ENCODE results near the gene TRMT112.

Gene TRMT112

DNA sequence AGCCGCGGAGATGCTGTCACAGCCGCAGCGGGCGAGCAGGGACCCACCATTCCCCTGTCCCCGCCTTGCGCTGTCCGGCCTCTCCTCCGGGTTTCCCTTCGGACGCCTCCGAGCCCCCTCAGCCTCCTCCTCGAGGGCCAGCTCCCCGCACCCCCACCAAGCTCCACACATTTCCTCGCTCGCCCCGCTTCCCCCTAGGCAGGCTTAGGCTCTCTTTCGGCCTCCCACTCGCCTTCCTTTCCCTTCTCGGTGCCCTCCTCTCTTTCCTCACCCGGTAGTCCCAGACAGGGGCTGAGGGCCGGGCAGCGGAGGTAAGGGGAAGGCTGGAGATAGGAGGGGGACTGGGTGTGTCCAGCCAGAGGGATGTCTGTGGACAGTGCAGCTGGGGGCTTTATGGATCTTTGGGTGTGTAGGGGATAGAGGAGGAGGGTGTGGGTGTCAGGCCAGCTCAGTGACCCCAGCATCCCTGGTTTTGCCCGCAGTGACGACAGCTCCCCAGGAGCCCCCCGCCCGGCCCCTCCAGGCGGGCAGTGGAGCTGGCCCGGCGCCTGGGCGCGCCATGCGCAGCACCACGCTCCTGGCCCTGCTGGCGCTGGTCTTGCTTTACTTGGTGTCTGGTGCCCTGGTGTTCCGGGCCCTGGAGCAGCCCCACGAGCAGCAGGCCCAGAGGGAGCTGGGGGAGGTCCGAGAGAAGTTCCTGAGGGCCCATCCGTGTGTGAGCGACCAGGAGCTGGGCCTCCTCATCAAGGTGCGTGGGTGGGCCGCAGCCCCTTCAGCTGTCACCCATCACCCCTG, 24.7 kb downstream of the TRMT112 start:
- Histone ChIP-seq H3K27me3 (ENCODE audit: control insufficient read depth, insufficient read depth, low read length) (no peaks in the 10 kb centered on the region), H3K4me3 (ENCODE audit: low read depth, low read length) (no peak overlapping the region)

DNA sequence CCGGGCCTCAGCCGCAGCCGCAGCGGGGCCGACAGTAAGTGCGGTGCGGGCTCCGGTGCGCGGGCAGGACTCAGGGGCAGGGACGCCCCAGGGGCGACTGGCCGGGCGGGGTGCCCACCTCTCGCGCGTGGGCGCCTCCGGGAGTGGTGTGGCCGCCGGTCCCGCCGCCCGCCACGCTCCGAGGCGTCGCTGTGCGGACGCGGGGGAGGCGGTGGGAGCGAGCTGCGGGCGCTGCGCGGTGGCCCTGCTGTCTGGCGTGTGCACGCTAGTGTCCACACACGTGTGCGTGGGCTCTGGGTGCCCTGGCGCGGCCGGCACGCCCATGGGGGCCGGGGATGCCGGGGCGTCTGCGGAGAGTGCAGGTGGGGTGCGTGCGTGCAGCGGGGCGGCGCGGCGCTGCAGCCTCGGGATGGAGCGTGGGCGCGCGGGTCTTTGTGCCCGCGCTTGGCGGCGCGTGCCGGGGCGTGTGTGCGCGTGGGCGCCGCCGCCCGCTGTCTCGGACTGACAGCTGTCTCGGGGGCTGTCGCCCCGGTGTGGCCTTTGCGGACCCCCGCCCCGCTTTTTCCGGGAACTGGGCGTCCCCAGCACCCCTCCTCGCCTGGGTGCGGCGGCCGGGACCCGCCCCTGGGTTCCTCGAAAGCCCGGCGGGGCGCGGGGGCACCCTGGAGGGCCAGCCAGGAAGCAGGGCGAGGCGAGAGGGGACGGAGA, 25.5 kb downstream of the TRMT112 start:
- H3K27me3 ChIP-seq (ENCODE audit: control insufficient read depth, insufficient read depth, low read length): no peaks in the 10 kb centered on the region
- no peak overlapping the region for H3K9ac ChIP-seq
- no peaks in the 10 kb centered on the region for H3K36me3 ChIP-seq (ENCODE audit: control insufficient read depth, insufficient read depth, low read length)
- H3K79me2 ChIP-seq: no peaks in the 10 kb centered on the region
- H3K9me3 ChIP-seq (ENCODE audit: control insufficient read depth, low read length): no peaks in the 10 kb centered on the region
- no peaks in the 10 kb centered on the region for H3K4me1 ChIP-seq
- H3K4me3 ChIP-seq (ENCODE audit: low read depth, low read length): no peak overlapping the region
- no peak overlapping the region for H3K4me2 ChIP-seq (ENCODE audit: low read length)
- no peak overlapping the region for H2AFZ ChIP-seq
- no peak overlapping the region for H3K27ac ChIP-seq
- TF ChIP-seq, protein P1, sequence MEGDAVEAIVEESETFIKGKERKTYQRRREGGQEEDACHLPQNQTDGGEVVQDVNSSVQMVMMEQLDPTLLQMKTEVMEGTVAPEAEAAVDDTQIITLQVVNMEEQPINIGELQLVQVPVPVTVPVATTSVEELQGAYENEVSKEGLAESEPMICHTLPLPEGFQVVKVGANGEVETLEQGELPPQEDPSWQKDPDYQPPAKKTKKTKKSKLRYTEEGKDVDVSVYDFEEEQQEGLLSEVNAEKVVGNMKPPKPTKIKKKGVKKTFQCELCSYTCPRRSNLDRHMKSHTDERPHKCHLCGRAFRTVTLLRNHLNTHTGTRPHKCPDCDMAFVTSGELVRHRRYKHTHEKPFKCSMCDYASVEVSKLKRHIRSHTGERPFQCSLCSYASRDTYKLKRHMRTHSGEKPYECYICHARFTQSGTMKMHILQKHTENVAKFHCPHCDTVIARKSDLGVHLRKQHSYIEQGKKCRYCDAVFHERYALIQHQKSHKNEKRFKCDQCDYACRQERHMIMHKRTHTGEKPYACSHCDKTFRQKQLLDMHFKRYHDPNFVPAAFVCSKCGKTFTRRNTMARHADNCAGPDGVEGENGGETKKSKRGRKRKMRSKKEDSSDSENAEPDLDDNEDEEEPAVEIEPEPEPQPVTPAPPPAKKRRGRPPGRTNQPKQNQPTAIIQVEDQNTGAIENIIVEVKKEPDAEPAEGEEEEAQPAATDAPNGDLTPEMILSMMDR (IDR thresholded peaks at IDR 0.05): no peak

More for the DNA sequence above, 24.7 kb downstream of the TRMT112 start:
- no peaks in the 10 kb centered on the region for H3K79me2 ChIP-seq
- H3K27ac ChIP-seq: no peak overlapping the region
- H3K4me1 ChIP-seq: no peaks in the 10 kb centered on the region
- H2AFZ ChIP-seq: no peak overlapping the region
- no peak overlapping the region for H3K4me2 ChIP-seq (ENCODE audit: low read length)
- no peaks in the 10 kb centered on the region for H3K36me3 ChIP-seq (ENCODE audit: control insufficient read depth, insufficient read depth, low read length)
- no peaks in the 10 kb centered on the region for H3K9me3 ChIP-seq (ENCODE audit: control insufficient read depth, low read length)
- TF ChIP-seq, protein P1 (IDR thresholded peaks at IDR 0.05): no peak
- H3K9ac ChIP-seq: no peak overlapping the region

DNA sequence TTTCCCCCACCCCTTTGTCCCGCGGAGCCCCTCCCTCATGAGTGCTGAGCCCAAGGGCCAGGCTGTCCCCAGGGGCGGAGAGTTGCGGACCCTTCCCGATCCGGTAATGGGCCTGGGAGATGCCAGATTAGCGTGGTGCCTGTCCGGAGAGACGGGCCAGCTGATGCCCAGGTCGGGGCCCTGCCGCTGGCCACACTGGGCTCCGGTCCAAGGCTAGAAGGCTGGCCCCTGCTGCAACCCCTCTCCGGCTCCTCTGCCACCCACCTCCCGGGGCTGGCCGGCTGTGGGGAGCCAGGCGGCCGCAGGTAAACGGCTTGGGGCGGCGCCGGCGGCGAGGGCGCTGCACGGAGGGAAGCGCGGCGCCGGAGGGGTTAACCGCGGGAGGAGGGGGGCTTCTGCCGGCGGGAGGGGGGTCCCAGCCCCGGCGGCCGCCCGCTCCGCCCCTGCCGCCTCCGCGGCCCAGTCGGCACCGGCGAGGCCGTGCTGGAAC, 26.1 kb downstream of the TRMT112 start, which contains the start of gene KCNK4:
KCNK4 (plus strand) TSS at position 41 of the 490 bp plus-strand sequence. CDS start 1,717 bp downstream, outside the sequence.
- H3K79me2 ChIP-seq: no peaks in the 10 kb centered on the region
- no peak within 1 kb of the TSS for H3K4me2 ChIP-seq (ENCODE audit: low read length)
- H3K27me3 ChIP-seq (ENCODE audit: control insufficient read depth, insufficient read depth, low read length): no peaks in the 10 kb centered on the region
- peaks cover 2% of the 10 kb centered on the region for H3K4me1 ChIP-seq
- H2AFZ ChIP-seq: no peak within 1 kb of the TSS
- no peak within 1 kb of the TSS for H3K27ac ChIP-seq
- H3K4me3 ChIP-seq (ENCODE audit: low read depth, low read length): no peak within 1 kb of the TSS
- H3K9me3 ChIP-seq (ENCODE audit: control insufficient read depth, low read length): no peaks in the 10 kb centered on the region
- no peaks in the 10 kb centered on the region for H3K36me3 ChIP-seq (ENCODE audit: control insufficient read depth, insufficient read depth, low read length)
- TF ChIP-seq, protein P1 (IDR thresholded peaks at IDR 0.05): no peak
- no peak within 1 kb of the TSS for H3K9ac ChIP-seq

DNA sequence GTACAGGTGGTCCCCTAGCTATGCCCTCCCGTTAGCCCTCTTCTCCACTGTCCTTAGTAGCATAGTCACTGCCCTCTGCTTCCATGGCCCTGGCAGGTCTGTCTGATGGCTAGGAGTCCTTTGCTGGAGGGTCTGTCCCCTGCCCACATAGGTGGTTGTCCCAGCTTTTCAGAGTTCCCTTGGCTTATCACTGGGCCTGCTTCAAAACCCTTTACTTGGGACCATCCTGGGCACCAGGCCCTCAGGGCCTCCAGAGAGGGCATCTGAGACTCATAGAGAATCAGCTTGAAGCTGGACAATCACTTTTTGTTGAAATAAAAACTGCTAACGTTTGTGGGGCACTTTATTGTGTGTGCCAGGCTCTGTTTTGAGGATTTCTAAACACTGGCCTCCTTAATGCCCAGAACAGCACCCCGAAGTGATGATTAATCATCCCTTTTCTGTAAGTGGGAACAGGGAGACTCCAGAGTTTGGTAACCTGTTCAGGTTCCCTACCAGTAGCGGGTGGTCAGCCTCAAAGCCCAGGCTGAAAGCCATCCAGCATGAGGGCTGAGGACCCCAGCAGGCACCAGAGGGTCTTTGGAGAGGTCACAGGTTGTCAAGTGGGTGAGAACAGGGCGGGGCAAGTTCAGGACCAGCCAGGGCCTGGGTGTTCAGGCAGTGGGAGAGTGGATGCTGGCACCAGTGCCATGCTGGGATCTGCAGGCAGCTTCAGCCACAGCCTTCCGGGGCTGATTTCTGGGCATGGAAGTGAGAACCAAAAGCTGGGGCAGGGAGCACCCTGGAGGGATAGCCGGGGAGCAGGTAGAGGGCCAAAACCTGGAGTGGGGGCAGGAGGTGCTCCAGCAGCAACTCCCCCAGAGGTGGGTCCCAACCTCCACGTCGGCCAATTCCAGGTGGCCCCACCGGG, 26.8 kb downstream of the TRMT112 start:
- Histone ChIP-seq H3K79me2 (no peaks in the 10 kb centered on the region), H3K4me3 (ENCODE audit: low read depth, low read length) (no peak overlapping the region), H3K9ac (no peak overlapping the region), H3K36me3 (ENCODE audit: control insufficient read depth, insufficient read depth, low read length) (no peaks in the 10 kb centered on the region), H3K4me2 (ENCODE audit: low read length) (no peak overlapping the region), H2AFZ (no peak overlapping the region), H3K27ac (no peak overlapping the region), H3K27me3 (ENCODE audit: control insufficient read depth, insufficient read depth, low read length) (no peaks in the 10 kb centered on the region), H3K4me1 (peaks cover 2% of the 10 kb centered on the region), H3K9me3 (ENCODE audit: control insufficient read depth, low read length) (no peaks in the 10 kb centered on the region)
- TF ChIP-seq, protein P1 (IDR thresholded peaks at IDR 0.05): no peak
